H9 (cell line): Measurements from ENCODE around the gene WDR27. TPM values are rescaled to one million over a fixed set of nuclear protein-coding genes. Genes with fewer than 3 reads are reported as not detected.

Experiments used
- DNase-seq: peaks from one replicate; pipeline ENCODE4 v3.0.0-alpha.2; 2017
- H2AFZ ChIP-seq: one replicate; pipeline ENCODE4 v1.6.1; 2013; ENCODE audit warnings: mild to moderate bottlenecking, low read length, control low read depth, moderate library complexity
- H2AK5ac ChIP-seq: 2 replicates; pipeline ENCODE4 v1.6.1; 2013; ENCODE audit warnings: low read length, control low read depth, mixed read lengths; ENCODE audit not compliant: insufficient read length
- H2BK120ac ChIP-seq: one replicate; pipeline ENCODE4 v1.6.1; 2013; ENCODE audit warnings: low read depth, mild to moderate bottlenecking, low read length, control low read depth, inconsistent platforms; ENCODE audit not compliant: poor library complexity, severe bottlenecking
- H2BK12ac ChIP-seq: 2 replicates; pipeline ENCODE4 v1.6.1; 2013; ENCODE audit warnings: low read length, control low read depth, mixed read lengths, low read depth; ENCODE audit not compliant: insufficient read length
- H2BK15ac ChIP-seq: 2 replicates; pipeline ENCODE4 v1.6.1; 2013; ENCODE audit warnings: low read depth, low read length, control low read depth
- H2BK20ac ChIP-seq: one replicate; pipeline ENCODE4 v1.6.1; 2013; ENCODE audit warnings: low read depth, mild to moderate bottlenecking, low read length, control low read depth, inconsistent platforms; ENCODE audit not compliant: poor library complexity, severe bottlenecking
- H2BK5ac ChIP-seq: 2 replicates; pipeline ENCODE4 v1.6.1; 2013; ENCODE audit warnings: low read length, control low read depth, mixed read lengths; ENCODE audit not compliant: insufficient read length
- H3K14ac ChIP-seq: 2 replicates; pipeline ENCODE4 v1.6.1; 2013; ENCODE audit warnings: low read length, control low read depth; ENCODE audit not compliant: insufficient read depth
- H3K18ac ChIP-seq: 2 replicates; pipeline ENCODE4 v1.6.1; 2013; ENCODE audit warnings: low read depth, mild to moderate bottlenecking, mixed read lengths, low read length, control low read depth; ENCODE audit not compliant: insufficient read length
- H3K23ac ChIP-seq: 2 replicates; pipeline ENCODE4 v1.6.1; 2013; ENCODE audit warnings: low read length, control low read depth, mixed read lengths, low read depth; ENCODE audit not compliant: insufficient read length
- H3K23me2 ChIP-seq: 2 replicates; pipeline ENCODE4 v1.6.1; 2013; ENCODE audit warnings: low read depth, mild to moderate bottlenecking, mixed read lengths, low read length, control low read depth; ENCODE audit not compliant: insufficient read length, poor library complexity, severe bottlenecking
- H3K27ac ChIP-seq: 2 replicates; pipeline ENCODE4 v1.5.1; 2013; ENCODE audit warnings: low read length, control low read depth, mixed read lengths, low read depth; ENCODE audit not compliant: insufficient read length
- H3K27me3 ChIP-seq: 2 replicates; pipeline ENCODE4 v1.6.1; 2013; ENCODE audit warnings: low read length, control low read depth, inconsistent platforms; ENCODE audit not compliant: insufficient read depth
- H3K4ac ChIP-seq: 2 replicates; pipeline ENCODE4 v1.6.1; 2013; ENCODE audit warnings: low read depth, mild to moderate bottlenecking, control low read depth, inconsistent platforms, low read length, moderate library complexity
- H3K4me1 ChIP-seq: 2 replicates; pipeline ENCODE4 v1.6.1; 2013; ENCODE audit warnings: low read length, control low read depth, inconsistent platforms; ENCODE audit not compliant: insufficient read depth
- H3K4me2 ChIP-seq: 2 replicates; pipeline ENCODE4 v1.6.1; 2013; ENCODE audit warnings: low read length, control low read depth, mixed read lengths; ENCODE audit not compliant: insufficient read length, insufficient read depth
- H3K56ac ChIP-seq: 2 replicates; pipeline ENCODE4 v1.6.1; 2013; ENCODE audit warnings: low read depth, mild to moderate bottlenecking, mixed read lengths, low read length, control low read depth; ENCODE audit not compliant: insufficient read length
- H3K79me1 ChIP-seq: 2 replicates; pipeline ENCODE4 v1.6.1; 2013; ENCODE audit warnings: low read depth, mild to moderate bottlenecking, moderate library complexity, low read length, control low read depth, inconsistent platforms; ENCODE audit not compliant: insufficient read depth, poor library complexity, severe bottlenecking
- H3K79me2 ChIP-seq: 2 replicates; pipeline ENCODE4 v1.6.1; 2013; ENCODE audit warnings: low read length, control low read depth, inconsistent platforms; ENCODE audit not compliant: insufficient read depth
- H3K9ac ChIP-seq: 2 replicates; pipeline ENCODE4 v1.6.1; 2013; ENCODE audit warnings: low read length, control low read depth, mixed read lengths; ENCODE audit not compliant: insufficient read length; ENCODE audit errors: extremely low read depth
- H3K9me3 ChIP-seq: one replicate; pipeline ENCODE4 v1.6.1; 2013; ENCODE audit warnings: low read depth, low read length, inconsistent platforms; ENCODE audit not compliant: control insufficient read depth
- H3T11ph ChIP-seq: one replicate; pipeline ENCODE4 v1.6.1; 2013; ENCODE audit warnings: mild to moderate bottlenecking, low read length, control low read depth, inconsistent platforms
- H4K20me1 ChIP-seq: one replicate; pipeline ENCODE4 v1.6.1; 2013; ENCODE audit not compliant: control insufficient read depth, insufficient read length, insufficient read depth
- H4K5ac ChIP-seq: 2 replicates; pipeline ENCODE4 v1.6.1; 2013; ENCODE audit warnings: low read depth, mild to moderate bottlenecking, mixed read lengths, low read length, control low read depth; ENCODE audit not compliant: insufficient read length
- H4K8ac ChIP-seq: replicated peaks from 2 replicates; pipeline ENCODE4 v1.6.1; 2013; ENCODE audit warnings: low read length, control low read depth, mixed read lengths, low read depth; ENCODE audit not compliant: insufficient read length
- H4K91ac ChIP-seq: 2 replicates; pipeline ENCODE4 v1.6.1; 2013; ENCODE audit warnings: low read depth, mild to moderate bottlenecking, moderate library complexity, mixed read lengths, low read length, control low read depth; ENCODE audit not compliant: insufficient read length
- H3K27ac Mint-ChIP-seq, 3 experiments: 2 replicates in 2 of 3; 3 replicates in 1 of 3; pipeline ENCODE4 v1.8.0; 2020 to 2021; ENCODE audit warnings: mixed read lengths in 3 of 3, mild to moderate bottlenecking in 1 of 3, moderate library complexity in 1 of 3
- H3K27me3 Mint-ChIP-seq: 2 replicates; pipeline ENCODE4 v1.8.0; 2021; ENCODE audit warnings: low read depth, mild to moderate bottlenecking, moderate library complexity, mixed read lengths
- H3K36me3 Mint-ChIP-seq, 3 experiments: 2 replicates in 2 of 3; 3 replicates in 1 of 3; pipeline ENCODE4 v1.8.0; 2020 to 2021; ENCODE audit warnings: low read depth in 3 of 3, mixed read lengths in 3 of 3; ENCODE audit not compliant: insufficient read depth in 1 of 3
- H3K4me1 Mint-ChIP-seq, 2 experiments: 2 replicates each; pipeline ENCODE4 v1.8.0; 2020; ENCODE audit warnings: mixed read lengths in 2 of 2
- H3K4me3 Mint-ChIP-seq, 2 experiments: 2 replicates in 1 of 2; 3 replicates in 1 of 2; pipeline ENCODE4 v1.8.0; 2020 to 2021; ENCODE audit warnings: mild to moderate bottlenecking in 2 of 2, mixed read lengths in 2 of 2, moderate library complexity in 1 of 2
- H3K9me3 Mint-ChIP-seq, 2 experiments: 2 replicates in 1 of 2; 3 replicates in 1 of 2; pipeline ENCODE4 v1.8.0; 2020; ENCODE audit warnings: mild to moderate bottlenecking in 2 of 2, mixed read lengths in 2 of 2, moderate library complexity in 1 of 2
- WGBS: extraction: QIAGEN DNeasy Blood & Tissue Kit; methylation state at CpG from one replicate; pipeline ENCODE4 v1.1.7; 2013; ENCODE audit warnings: missing lambda C conversion rate, low lambda C conversion rate, mixed read lengths; ENCODE audit not compliant: insufficient read length; ENCODE audit errors: extremely low coverage; 5-methylcytosine and 5-hydroxymethylcytosine counted together
- total RNA-seq: library from RNA; stranded (reverse); gene quantifications from 2 replicates; pipeline ENCODE4 v1.2.1, GENCODE V29; 2021
- TF ChIP-seq, protein P1 (sequence below): fragments of 200-600 bp; sonication (generic); conservative IDR thresholded peaks from 3 replicates; pipeline ENCODE4 v1.8.0; 2021; ENCODE audit warnings: antibody characterized with exemption, mild to moderate bottlenecking

The WDR27 gene
- total RNA-seq, 1 experiment from 2014 or later = 48.7 TPM

- Mint-ChIP-seq H3K9me3 (no peaks in the 10 kb centered on the region), H3K4me3 (no peak overlapping the region), H3K27ac (no peak overlapping the region), H3K27me3 (peaks cover 2% of the 10 kb centered on the region; the same call in 1 of the 2 replicates), H3K36me3 (peaks cover 5 to 36% (median 30%) of the 10 kb centered on the region in 3 experiments; a peak in 6 of 7 replicates), H3K4me1 (peaks cover 14 to 17% of the 10 kb centered on the region in 2 experiments)
- Histone ChIP-seq H3K56ac (no peak overlapping the region), H2BK12ac (no peak overlapping the region), H3K9me3 (no peaks in the 10 kb centered on the region), H3K23me2 (peaks cover 17% of the 10 kb centered on the region), H3K4ac (no peak overlapping the region), H4K8ac (no peak overlapping the region), H3K4me2 (no peak overlapping the region), H2BK20ac (no peak overlapping the region), H4K20me1 (no peaks in the 10 kb centered on the region), H3K27me3 (no peaks in the 10 kb centered on the region), H3K4me1 (no peaks in the 10 kb centered on the region), H3K18ac (no peak overlapping the region), H2AK5ac (no peak overlapping the region), H3K27ac (no peak overlapping the region), H4K91ac (no peak overlapping the region), H2BK15ac (no peak overlapping the region), H3K9ac (no peak overlapping the region), H3K79me1 (peaks cover 7% of the 10 kb centered on the region), H2BK120ac (no peak overlapping the region), H3K14ac (no peak overlapping the region), H3K23ac (no peak overlapping the region), H3K79me2 (peaks cover 4% of the 10 kb centered on the region; the same call in 1 of the 2 replicates), H2BK5ac (no peak overlapping the region), H2AFZ (no peak overlapping the region), H3T11ph (no peak overlapping the region), H4K5ac (no peak overlapping the region)
- no peak for DNase-seq
- TF ChIP-seq, protein P1, sequence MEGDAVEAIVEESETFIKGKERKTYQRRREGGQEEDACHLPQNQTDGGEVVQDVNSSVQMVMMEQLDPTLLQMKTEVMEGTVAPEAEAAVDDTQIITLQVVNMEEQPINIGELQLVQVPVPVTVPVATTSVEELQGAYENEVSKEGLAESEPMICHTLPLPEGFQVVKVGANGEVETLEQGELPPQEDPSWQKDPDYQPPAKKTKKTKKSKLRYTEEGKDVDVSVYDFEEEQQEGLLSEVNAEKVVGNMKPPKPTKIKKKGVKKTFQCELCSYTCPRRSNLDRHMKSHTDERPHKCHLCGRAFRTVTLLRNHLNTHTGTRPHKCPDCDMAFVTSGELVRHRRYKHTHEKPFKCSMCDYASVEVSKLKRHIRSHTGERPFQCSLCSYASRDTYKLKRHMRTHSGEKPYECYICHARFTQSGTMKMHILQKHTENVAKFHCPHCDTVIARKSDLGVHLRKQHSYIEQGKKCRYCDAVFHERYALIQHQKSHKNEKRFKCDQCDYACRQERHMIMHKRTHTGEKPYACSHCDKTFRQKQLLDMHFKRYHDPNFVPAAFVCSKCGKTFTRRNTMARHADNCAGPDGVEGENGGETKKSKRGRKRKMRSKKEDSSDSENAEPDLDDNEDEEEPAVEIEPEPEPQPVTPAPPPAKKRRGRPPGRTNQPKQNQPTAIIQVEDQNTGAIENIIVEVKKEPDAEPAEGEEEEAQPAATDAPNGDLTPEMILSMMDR = peak; percentile 38; the same call in 2 of the 3 replicates
- WGBS = 100% methylated on average over 1 of the region's 3 CpGs
Observed at GRCh38 chr6:169720207-169720855, 18.5 kb upstream of the WDR27 start.
